Measurements from ENCODE around the gene EPHA10.

The EPHA10 gene

GRCh38 chr1:37764414-37764825 is 500 bp downstream of the EPHA10 start:
- Histone ChIP-seq H3K4me1 (ENCODE audit: control insufficient read depth, low read depth, low read length) (peaks cover 9% of the 10 kb centered on the region), H3K9ac (ENCODE audit: low read length) (no peak overlapping the region), H3K27me3 (ENCODE audit: control insufficient read depth, insufficient read depth, low read length) (peaks cover 99% of the 10 kb centered on the region), H3K4me3 (ENCODE audit: low read length) (peak overlapping the region; percentile 55), H3K9me3 (ENCODE audit: control insufficient read depth, low read depth, low read length) (no peaks in the 10 kb centered on the region), H3K27ac (ENCODE audit: low read length) (no peak overlapping the region), H3K36me3 (ENCODE audit: control insufficient read depth, low read depth, low read length) (no peaks in the 10 kb centered on the region)

DNA sequence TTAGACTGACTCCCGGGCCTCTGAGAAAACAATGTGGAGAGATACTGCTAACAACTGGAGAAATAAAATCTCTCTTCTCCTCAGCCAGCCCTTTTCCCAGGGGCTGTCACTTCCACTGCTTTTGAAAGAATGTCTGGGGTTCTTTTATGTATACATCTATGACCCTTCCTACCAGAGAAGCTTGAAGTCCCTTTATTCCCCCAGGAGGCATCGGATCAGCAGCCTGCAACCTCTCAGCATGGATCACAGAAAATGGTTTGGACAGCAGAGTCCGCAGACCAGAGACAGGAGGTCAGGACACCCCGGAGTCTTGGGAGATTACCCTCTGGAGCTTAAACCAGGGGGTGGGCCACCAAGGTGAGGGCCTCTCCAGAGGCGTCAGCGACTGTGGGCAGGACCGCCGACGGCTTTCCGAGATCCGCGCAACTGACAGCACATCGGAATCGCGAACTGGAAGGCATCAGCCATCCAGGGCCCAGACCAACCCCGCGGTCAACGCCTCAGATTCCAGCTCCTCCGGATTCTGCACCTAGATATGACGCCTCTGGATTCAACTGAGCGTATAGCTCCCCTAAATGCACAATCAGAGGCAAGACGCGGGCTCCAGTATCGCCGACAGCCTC is 1.0 kb downstream of the EPHA10 start:
- H3K27me3 ChIP-seq (ENCODE audit: control insufficient read depth, insufficient read depth, low read length) = peaks cover 99% of the 10 kb centered on the region
- H3K36me3 ChIP-seq (ENCODE audit: control insufficient read depth, low read depth, low read length) = no peaks in the 10 kb centered on the region
- H3K27ac ChIP-seq (ENCODE audit: low read length) = no peak overlapping the region
- H3K4me3 ChIP-seq (ENCODE audit: low read length) = no peak overlapping the region
- H3K9me3 ChIP-seq (ENCODE audit: control insufficient read depth, low read depth, low read length) = no peaks in the 10 kb centered on the region
- H3K9ac ChIP-seq (ENCODE audit: low read length) = no peak overlapping the region
- H3K4me1 ChIP-seq (ENCODE audit: control insufficient read depth, low read depth, low read length) = peaks cover 9% of the 10 kb centered on the region

GRCh38 chr1:37762516-37762915 is 2.4 kb downstream of the EPHA10 start:
- no peak overlapping the region for H3K27ac ChIP-seq (ENCODE audit: low read length)
- H3K27me3 ChIP-seq (ENCODE audit: control insufficient read depth, insufficient read depth, low read length) = peaks cover 99% of the 10 kb centered on the region
- no peak overlapping the region for H3K9ac ChIP-seq (ENCODE audit: low read length)

GRCh38 chr1:37761416-37762095 is 3.4 kb downstream of the EPHA10 start:
- peaks cover 99% of the 10 kb centered on the region for H3K27me3 ChIP-seq (ENCODE audit: control insufficient read depth, insufficient read depth, low read length)
- H3K4me1 ChIP-seq (ENCODE audit: control insufficient read depth, low read depth, low read length) = peaks cover 9% of the 10 kb centered on the region
- H3K4me3 ChIP-seq (ENCODE audit: low read length) = no peak overlapping the region
- H3K27ac ChIP-seq (ENCODE audit: low read length) = no peak overlapping the region
- H3K9me3 ChIP-seq (ENCODE audit: control insufficient read depth, low read depth, low read length) = no peaks in the 10 kb centered on the region
- no peaks in the 10 kb centered on the region for H3K36me3 ChIP-seq (ENCODE audit: control insufficient read depth, low read depth, low read length)
- no peak overlapping the region for H3K9ac ChIP-seq (ENCODE audit: low read length)

More at GRCh38 chr1:37762516-37762915, 2.4 kb downstream of the EPHA10 start:
- Histone ChIP-seq H3K4me1 (ENCODE audit: control insufficient read depth, low read depth, low read length) (peaks cover 9% of the 10 kb centered on the region), H3K9me3 (ENCODE audit: control insufficient read depth, low read depth, low read length) (no peaks in the 10 kb centered on the region), H3K4me3 (ENCODE audit: low read length) (no peak overlapping the region), H3K36me3 (ENCODE audit: control insufficient read depth, low read depth, low read length) (no peaks in the 10 kb centered on the region)

- Histone ChIP-seq H3K27ac (ENCODE audit: low read length) (no peak overlapping the region), H3K9me3 (ENCODE audit: control insufficient read depth, low read depth, low read length) (no peaks in the 10 kb centered on the region), H3K36me3 (ENCODE audit: control insufficient read depth, low read depth, low read length) (no peaks in the 10 kb centered on the region), H3K4me1 (ENCODE audit: control insufficient read depth, low read depth, low read length) (no peaks in the 10 kb centered on the region), H3K9ac (ENCODE audit: low read length) (no peak overlapping the region), H3K27me3 (ENCODE audit: control insufficient read depth, insufficient read depth, low read length) (peaks cover 99% of the 10 kb centered on the region), H3K4me3 (ENCODE audit: low read length) (no peak overlapping the region)
Observed at GRCh38 chr1:37759451-37759850, 5.5 kb downstream of the EPHA10 start.

- Histone ChIP-seq H3K9ac (ENCODE audit: low read length) (no peak overlapping the region), H3K9me3 (ENCODE audit: control insufficient read depth, low read depth, low read length) (no peaks in the 10 kb centered on the region), H3K27ac (ENCODE audit: low read length) (no peak overlapping the region), H3K4me1 (ENCODE audit: control insufficient read depth, low read depth, low read length) (no peaks in the 10 kb centered on the region), H3K36me3 (ENCODE audit: control insufficient read depth, low read depth, low read length) (no peaks in the 10 kb centered on the region), H3K4me3 (ENCODE audit: low read length) (no peak overlapping the region), H3K27me3 (ENCODE audit: control insufficient read depth, insufficient read depth, low read length) (peaks cover 96% of the 10 kb centered on the region)
Observed at GRCh38 chr1:37755951-37756560, 8.9 kb downstream of the EPHA10 start.

DNA sequence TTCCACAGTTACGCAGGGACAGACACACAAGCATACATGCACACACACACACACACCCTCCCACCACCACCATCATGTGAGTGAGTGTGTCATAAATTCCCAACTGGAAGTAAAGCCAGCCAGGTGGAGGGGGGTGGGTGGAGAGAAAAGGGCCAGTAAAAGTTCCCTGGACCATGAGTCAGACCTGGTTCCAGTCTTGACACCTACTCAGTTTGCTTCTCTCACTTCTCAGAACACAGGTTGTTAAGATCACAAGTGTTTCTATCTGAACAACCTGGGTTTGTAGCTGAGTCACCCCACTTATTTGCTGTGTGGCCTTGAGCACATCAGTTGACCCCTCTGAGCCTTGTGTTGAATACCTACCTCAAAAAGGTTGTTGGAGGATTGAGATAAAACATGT is 9.6 kb downstream of the EPHA10 start:
- no peaks in the 10 kb centered on the region for H3K36me3 ChIP-seq (ENCODE audit: control insufficient read depth, low read depth, low read length)
- H3K27ac ChIP-seq (ENCODE audit: low read length) = no peak overlapping the region
- no peak overlapping the region for H3K9ac ChIP-seq (ENCODE audit: low read length)
- H3K9me3 ChIP-seq (ENCODE audit: control insufficient read depth, low read depth, low read length) = no peaks in the 10 kb centered on the region
- H3K27me3 ChIP-seq (ENCODE audit: control insufficient read depth, insufficient read depth, low read length) = peaks cover 95% of the 10 kb centered on the region
- H3K4me3 ChIP-seq (ENCODE audit: low read length) = no peak overlapping the region
- no peaks in the 10 kb centered on the region for H3K4me1 ChIP-seq (ENCODE audit: control insufficient read depth, low read depth, low read length)

- H3K27me3 ChIP-seq (ENCODE audit: control insufficient read depth, insufficient read depth, low read length) = peaks cover 87% of the 10 kb centered on the region
- no peaks in the 10 kb centered on the region for H3K36me3 ChIP-seq (ENCODE audit: control insufficient read depth, low read depth, low read length)
- H3K9me3 ChIP-seq (ENCODE audit: control insufficient read depth, low read depth, low read length) = no peaks in the 10 kb centered on the region
- H3K4me3 ChIP-seq (ENCODE audit: low read length) = peak overlapping the region; percentile 13
- H3K27ac ChIP-seq (ENCODE audit: low read length) = no peak overlapping the region
- H3K9ac ChIP-seq (ENCODE audit: low read length) = no peak overlapping the region
- H3K4me1 ChIP-seq (ENCODE audit: control insufficient read depth, low read depth, low read length) = no peaks in the 10 kb centered on the region
Observed at GRCh38 chr1:37753473-37754321, 11.2 kb downstream of the EPHA10 start.

GRCh38 chr1:37752583-37753471 is 12.1 kb downstream of the EPHA10 start:
- Histone ChIP-seq H3K27ac (ENCODE audit: low read length) (no peak overlapping the region), H3K27me3 (ENCODE audit: control insufficient read depth, insufficient read depth, low read length) (peaks cover 79% of the 10 kb centered on the region), H3K9ac (ENCODE audit: low read length) (no peak overlapping the region), H3K9me3 (ENCODE audit: control insufficient read depth, low read depth, low read length) (no peaks in the 10 kb centered on the region), H3K4me3 (ENCODE audit: low read length) (peak overlapping the region; percentile 29), H3K4me1 (ENCODE audit: control insufficient read depth, low read depth, low read length) (no peaks in the 10 kb centered on the region), H3K36me3 (ENCODE audit: control insufficient read depth, low read depth, low read length) (no peaks in the 10 kb centered on the region)

- H3K27ac ChIP-seq (ENCODE audit: low read length) = no peak overlapping the region
- H3K4me1 ChIP-seq (ENCODE audit: control insufficient read depth, low read depth, low read length) = no peaks in the 10 kb centered on the region
- no peak overlapping the region for H3K9ac ChIP-seq (ENCODE audit: low read length)
- H3K27me3 ChIP-seq (ENCODE audit: control insufficient read depth, insufficient read depth, low read length) = peaks cover 72% of the 10 kb centered on the region
- H3K9me3 ChIP-seq (ENCODE audit: control insufficient read depth, low read depth, low read length) = no peaks in the 10 kb centered on the region
- H3K36me3 ChIP-seq (ENCODE audit: control insufficient read depth, low read depth, low read length) = no peaks in the 10 kb centered on the region
- H3K4me3 ChIP-seq (ENCODE audit: low read length) = peak overlapping the region; percentile 29
Observed at GRCh38 chr1:37752213-37752582, 12.7 kb downstream of the EPHA10 start.
